PC-3 (cell line): ENCODE measurements around the gene PNMA6E.

Source experiments
- EZH2phosphoT487 ChIP-seq: fragments of 300-600 bp; sonication (generic); IDR thresholded peaks from 2 replicates; pipeline ENCODE4 v1.6.1; 2018; ENCODE audit warnings: mild to moderate bottlenecking, antibody characterized with exemption, low read length, borderline replicate concordance
- TF ChIP-seq, protein P1 (sequence below): fragments of 300-600 bp; sonication (generic); conservative IDR thresholded peaks from 2 replicates; pipeline ENCODE4 v1.5.1; 2017; ENCODE audit warnings: antibody characterized with exemption, low read depth, mild to moderate bottlenecking, low read length

DNA sequence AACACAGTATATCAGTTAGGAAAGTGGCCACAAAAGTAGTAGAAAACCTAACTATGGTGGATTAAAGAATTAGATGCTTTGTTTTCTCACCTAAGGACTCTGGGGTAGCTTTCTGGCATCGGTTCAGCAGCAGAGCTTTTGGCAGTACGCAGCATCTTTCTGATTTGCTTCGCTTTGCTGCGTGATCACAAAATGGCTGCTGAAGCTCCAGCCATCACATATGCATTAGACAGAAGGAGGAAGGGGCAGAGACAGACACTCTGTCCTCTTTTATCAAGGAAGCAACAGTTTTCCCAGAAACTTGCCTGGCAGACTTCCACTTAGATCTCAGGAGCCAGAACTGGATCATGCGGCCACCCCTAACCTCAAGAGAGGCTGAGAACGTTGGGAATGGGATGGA lies 29.6 kb upstream of the PNMA6E start:
- TF ChIP-seq, protein P1, sequence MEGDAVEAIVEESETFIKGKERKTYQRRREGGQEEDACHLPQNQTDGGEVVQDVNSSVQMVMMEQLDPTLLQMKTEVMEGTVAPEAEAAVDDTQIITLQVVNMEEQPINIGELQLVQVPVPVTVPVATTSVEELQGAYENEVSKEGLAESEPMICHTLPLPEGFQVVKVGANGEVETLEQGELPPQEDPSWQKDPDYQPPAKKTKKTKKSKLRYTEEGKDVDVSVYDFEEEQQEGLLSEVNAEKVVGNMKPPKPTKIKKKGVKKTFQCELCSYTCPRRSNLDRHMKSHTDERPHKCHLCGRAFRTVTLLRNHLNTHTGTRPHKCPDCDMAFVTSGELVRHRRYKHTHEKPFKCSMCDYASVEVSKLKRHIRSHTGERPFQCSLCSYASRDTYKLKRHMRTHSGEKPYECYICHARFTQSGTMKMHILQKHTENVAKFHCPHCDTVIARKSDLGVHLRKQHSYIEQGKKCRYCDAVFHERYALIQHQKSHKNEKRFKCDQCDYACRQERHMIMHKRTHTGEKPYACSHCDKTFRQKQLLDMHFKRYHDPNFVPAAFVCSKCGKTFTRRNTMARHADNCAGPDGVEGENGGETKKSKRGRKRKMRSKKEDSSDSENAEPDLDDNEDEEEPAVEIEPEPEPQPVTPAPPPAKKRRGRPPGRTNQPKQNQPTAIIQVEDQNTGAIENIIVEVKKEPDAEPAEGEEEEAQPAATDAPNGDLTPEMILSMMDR, result no peak
- no peak for TF ChIP-seq EZH2phosphoT487
